Right ventricle myocardium inferior (tissue), 1 donor: Measurements from ENCODE around the gene TXNDC2. TPM values are rescaled to one million over a fixed set of nuclear protein-coding genes. Genes with fewer than 3 reads are reported as not detected.

ENCODE experiments used
- ATAC-seq: fragments of 200-7000 bp; cut with Tn5 transposase; one replicate; pipeline ENCODE4 v1.9.1; 2020; ENCODE audit warnings: mild to moderate bottlenecking, moderate library complexity
- DNase-seq: peaks from one replicate; pipeline ENCODE4 v3.0.0; 2021; ENCODE audit errors: missing footprints
- intact Hi-C: fragments of 100-400 bp; cut with DNase I; formaldehyde crosslinking; loops from one replicate; pipeline ENCODE4 v1.11.0; 2022
- long read RNA-seq: library from polyadenylated mRNA; unstranded; transcript quantifications from one replicate; pipeline ENCODE4 v2.0.0, GENCODE V29; 2021
- total RNA-seq: library from RNA; stranded (reverse); fragmentation: NEBNext Ultra II Directional; extraction: Animal tissue kit (Norgen Biotek cat#: 25700); gene quantifications from one replicate; pipeline ENCODE4 v1.2.1, GENCODE V29; 2021
- donor health status: DM: no; HTN: yes; CAD: no; lungs with severe emphysema.

The TXNDC2 gene
- not detected for total RNA-seq
- long read RNA-seq, result 0 reads

GRCh38 chr18:9885170-9886004, at the start of gene TXNDC2:
Gene TXNDC2, plus strand, starts transcription at chr18:9885973. Its CDS starts 708 bp downstream, at chr18:9886681.
- intact Hi-C loops, result no loop called here
- DNase-seq (no peak), ATAC-seq (no peak)

- intact Hi-C loops, result no loop called here
- DNase-seq (no peak), ATAC-seq (peak; percentile 93)
Measured at GRCh38 chr18:9838144-9838877, 47.5 kb upstream of the TXNDC2 start.

GRCh38 chr18:9839211-9839610, 46.6 kb upstream of the TXNDC2 start:
- intact Hi-C loops, result no loop called here
- ATAC-seq, result no peak
- DNase-seq, result no peak

GRCh38 chr18:9839853-9840252, 45.9 kb upstream of the TXNDC2 start:
- ATAC-seq, result no peak
- intact Hi-C loops, result loop anchor here (10.0 kb wide), 1 partner anchor 75 kb away; the partner anchor contains the start of gene VAPA
- DNase-seq, result no peak

- intact Hi-C loops, result loop anchor here (10.0 kb wide), 1 partner anchor 73 kb away; the partner anchor contains the start of gene VAPA
- ATAC-seq, result no peak
- DNase-seq, result no peak
Measured at GRCh38 chr18:9841752-9842151, 44.0 kb upstream of the TXNDC2 start.

GRCh38 chr18:9842448-9842847, 43.3 kb upstream of the TXNDC2 start:
- intact Hi-C loops, result loop anchor here (10.0 kb wide), 1 partner anchor 72 kb away; the partner anchor contains the start of gene VAPA
- ATAC-seq, result no peak
- no peak for DNase-seq

- intact Hi-C loops, result loop anchor here (5.0 to 10.0 kb wide), 2 partner anchors 33 to 70 kb away; partner anchors contain the start of gene VAPA
- DNase-seq, result no peak
- no peak for ATAC-seq
Measured at GRCh38 chr18:9845256-9845655, 40.5 kb upstream of the TXNDC2 start.

GRCh38 chr18:9846162-9846925, 39.4 kb upstream of the TXNDC2 start:
- intact Hi-C loops, result loop anchor here (5.0 to 10.0 kb wide), 2 partner anchors 34 to 68 kb away; partner anchors contain the start of gene VAPA
- ATAC-seq (peak; percentile 89), DNase-seq (no peak)

GRCh38 chr18:9848170-9848879, 37.4 kb upstream of the TXNDC2 start:
- ATAC-seq (no peak), DNase-seq (no peak)
- intact Hi-C loops, result loop anchor here (5.0 to 10.0 kb wide), 2 partner anchors 36 to 66 kb away; partner anchors contain the start of gene VAPA

GRCh38 chr18:9849407-9850283, 36.1 kb upstream of the TXNDC2 start:
- ATAC-seq (peak; percentile 72), DNase-seq (peak; percentile 80)
- intact Hi-C loops, result loop anchor here (5.0 to 10.0 kb wide), 2 partner anchors 37 to 65 kb away; partner anchors contain the start of gene VAPA

- intact Hi-C loops, result no loop called here
- no peak for DNase-seq
- ATAC-seq, result no peak
Measured at GRCh38 chr18:9850309-9850708, 35.5 kb upstream of the TXNDC2 start.

- peak; percentile 77 for DNase-seq
- intact Hi-C loops, result no loop called here
- ATAC-seq, result no peak
Measured at GRCh38 chr18:9851511-9851910, 34.3 kb upstream of the TXNDC2 start.

GRCh38 chr18:9852266-9853081, 33.3 kb upstream of the TXNDC2 start:
- DNase-seq (no peak), ATAC-seq (no peak)
- intact Hi-C loops, result no loop called here

GRCh38 chr18:9854801-9855676, 30.7 kb upstream of the TXNDC2 start:
- ATAC-seq, result no peak
- intact Hi-C loops, result no loop called here
- DNase-seq, result no peak

GRCh38 chr18:9855681-9856080, 30.1 kb upstream of the TXNDC2 start:
- no peak for ATAC-seq
- intact Hi-C loops, result no loop called here
- DNase-seq, result no peak

- DNase-seq, result no peak
Measured at GRCh38 chr18:9856092-9856491, 29.7 kb upstream of the TXNDC2 start.

More at GRCh38 chr18:9856092-9856491, 29.7 kb upstream of the TXNDC2 start:
- no peak for ATAC-seq
- intact Hi-C loops, result no loop called here
